Right atrium auricular region (tissue), 2 donors: Measurements from ENCODE around the gene SIX5. TPM values are rescaled to one million over a fixed set of nuclear protein-coding genes. Genes with fewer than 3 reads are reported as not detected.

Experiments used
- DNase-seq: peaks from one replicate; pipeline ENCODE4 v3.0.0-alpha.2; 2019; ENCODE audit warnings: low spot score
- H3K27ac ChIP-seq, 2 donors: fragments of 200-600 bp; sonication (generic); 1 replicate in 1 of 2; 2 replicates in 1 of 2; pipeline ENCODE4 v1.5.1; 2016 to 2019
- H3K27me3 ChIP-seq, 2 donors: fragments of 200-600 bp; sonication (generic); one replicate each; pipeline versions ENCODE4 v1.5.1 to v1.6.0; 2017 to 2019
- H3K36me3 ChIP-seq: fragments of 200-600 bp; sonication (generic); one replicate; pipeline ENCODE4 v1.5.1; 2016
- H3K4me1 ChIP-seq, 2 donors: fragments of 200-600 bp; sonication (generic); one replicate each; pipeline versions ENCODE4 v1.5.1 to v1.6.0; 2017 to 2019
- H3K4me3 ChIP-seq, 2 donors: fragments of 200-600 bp; sonication (generic); 1 replicate in 1 of 2; 2 replicates in 1 of 2; pipeline ENCODE4 v1.5.1; 2017 to 2019; ENCODE audit warnings: mild to moderate bottlenecking in 1 of 2, moderate library complexity in 1 of 2
- H3K9me3 ChIP-seq, 2 donors: fragments of 200-600 bp; sonication (generic); one replicate each; pipeline ENCODE4 v1.5.1; 2019
- total RNA-seq, 2 donors: library from RNA; depleted of rRNA; stranded (reverse); fragments of >200 nt; gene quantifications; one replicate each; pipeline ENCODE4 v1.1.0, GENCODE V29; 2016
- TF ChIP-seq, protein P1 (sequence below), 2 donors: fragments of 200-600 bp; sonication (generic); IDR thresholded peaks; one replicate each; pipeline ENCODE4 v1.5.1; 2019; ENCODE audit warnings: antibody characterized with exemption in 2 of 2

The SIX5 gene
- total RNA-seq, 2 donors from 2014 or later = 9.3 to 18.6 TPM

DNA sequence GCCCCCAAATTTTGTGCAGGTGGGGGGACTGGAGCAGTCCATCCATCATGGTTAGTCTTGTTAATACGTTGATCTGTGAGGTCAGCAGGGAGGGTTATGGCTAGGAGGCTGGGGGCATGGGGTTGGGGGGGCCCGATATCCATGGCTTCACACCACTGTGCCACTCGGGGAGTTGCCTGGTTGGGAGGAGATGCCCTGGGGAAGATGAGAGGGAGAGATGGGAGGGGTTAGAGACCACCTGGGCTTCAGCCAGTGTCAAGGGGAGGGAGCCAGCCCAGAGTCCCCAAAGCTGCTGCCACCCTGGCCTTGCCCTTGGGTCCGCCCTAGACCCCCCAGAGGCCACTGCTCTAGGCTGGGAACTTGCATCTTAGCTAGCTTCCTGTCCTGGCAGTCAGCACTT lies 15.0 kb upstream of the SIX5 start:
- Histone ChIP-seq H3K9me3 (no peaks in the 10 kb centered on the region), H3K27me3 (no peaks in the 10 kb centered on the region), H3K36me3 (peaks cover 34% of the 10 kb centered on the region), H3K4me3 (no peak overlapping the region), H3K27ac (peak overlapping the region; percentile 93 to 95), H3K4me1 (peaks cover 0 to 90% of the 10 kb centered on the region in 2 donors)
- TF ChIP-seq, protein P1, sequence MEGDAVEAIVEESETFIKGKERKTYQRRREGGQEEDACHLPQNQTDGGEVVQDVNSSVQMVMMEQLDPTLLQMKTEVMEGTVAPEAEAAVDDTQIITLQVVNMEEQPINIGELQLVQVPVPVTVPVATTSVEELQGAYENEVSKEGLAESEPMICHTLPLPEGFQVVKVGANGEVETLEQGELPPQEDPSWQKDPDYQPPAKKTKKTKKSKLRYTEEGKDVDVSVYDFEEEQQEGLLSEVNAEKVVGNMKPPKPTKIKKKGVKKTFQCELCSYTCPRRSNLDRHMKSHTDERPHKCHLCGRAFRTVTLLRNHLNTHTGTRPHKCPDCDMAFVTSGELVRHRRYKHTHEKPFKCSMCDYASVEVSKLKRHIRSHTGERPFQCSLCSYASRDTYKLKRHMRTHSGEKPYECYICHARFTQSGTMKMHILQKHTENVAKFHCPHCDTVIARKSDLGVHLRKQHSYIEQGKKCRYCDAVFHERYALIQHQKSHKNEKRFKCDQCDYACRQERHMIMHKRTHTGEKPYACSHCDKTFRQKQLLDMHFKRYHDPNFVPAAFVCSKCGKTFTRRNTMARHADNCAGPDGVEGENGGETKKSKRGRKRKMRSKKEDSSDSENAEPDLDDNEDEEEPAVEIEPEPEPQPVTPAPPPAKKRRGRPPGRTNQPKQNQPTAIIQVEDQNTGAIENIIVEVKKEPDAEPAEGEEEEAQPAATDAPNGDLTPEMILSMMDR (IDR thresholded peaks at IDR 0.05) = no peak
- no peak for DNase-seq

DNA sequence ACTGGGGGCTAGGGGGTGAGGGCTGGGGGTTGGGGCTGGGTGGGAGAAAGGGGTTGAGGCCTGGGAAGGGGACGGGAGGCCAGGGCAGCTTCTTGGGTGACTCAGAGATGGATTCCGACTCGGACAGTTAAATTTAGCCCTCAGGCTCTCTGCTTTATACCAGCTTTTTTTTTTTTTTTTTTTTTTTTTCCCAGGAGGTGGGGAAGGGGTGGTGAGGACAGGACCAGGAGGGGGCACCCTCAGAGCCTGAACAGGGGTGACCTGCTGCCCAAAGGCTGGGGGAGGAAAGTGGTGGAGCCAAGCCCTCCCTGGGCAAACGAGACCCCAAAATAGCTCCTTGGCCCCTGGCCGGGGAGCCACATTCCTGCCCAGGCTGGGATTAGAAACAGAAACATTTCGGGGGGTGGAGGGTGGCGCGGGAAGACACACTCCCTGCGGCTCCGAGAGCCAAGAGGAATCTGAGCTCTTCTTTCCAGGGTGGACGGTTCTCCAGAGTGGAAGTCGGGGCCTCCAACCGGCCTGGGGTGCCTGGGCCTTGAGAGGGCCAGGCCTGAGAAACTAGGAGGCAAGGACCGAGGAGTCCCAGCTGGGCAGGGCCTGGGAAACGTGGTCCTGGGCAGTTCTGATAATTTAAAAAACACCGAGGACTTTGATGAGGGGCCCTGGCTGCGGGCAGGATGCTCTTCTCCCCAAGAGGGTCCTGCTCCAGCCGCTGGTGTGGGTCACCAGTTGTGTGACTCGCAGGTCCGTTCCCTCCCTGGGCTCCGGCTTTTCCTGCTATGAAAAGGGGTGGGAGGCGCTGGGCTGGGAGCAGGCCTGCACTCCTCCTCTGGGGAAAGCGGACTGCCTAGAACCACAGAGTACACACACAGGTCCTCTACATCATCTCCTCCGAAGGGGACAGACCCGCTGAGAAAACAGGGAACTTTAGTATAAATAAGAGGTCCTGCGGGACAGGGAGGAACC lies 14.1 kb upstream of the SIX5 start:
- peaks cover 37% of the 10 kb centered on the region for H3K36me3 ChIP-seq
- DNase-seq = peak; percentile 80
- TF ChIP-seq, protein P1 (IDR thresholded peaks at IDR 0.05) = no peak
- H3K4me1 ChIP-seq = peaks cover 0 to 86% of the 10 kb centered on the region in 2 donors
- H3K9me3 ChIP-seq = no peaks in the 10 kb centered on the region
- H3K27me3 ChIP-seq = no peaks in the 10 kb centered on the region
- peak overlapping the region; percentile 93 to 95 for H3K27ac ChIP-seq
- H3K4me3 ChIP-seq = peak overlapping the region; percentile 62 to 71

DNA sequence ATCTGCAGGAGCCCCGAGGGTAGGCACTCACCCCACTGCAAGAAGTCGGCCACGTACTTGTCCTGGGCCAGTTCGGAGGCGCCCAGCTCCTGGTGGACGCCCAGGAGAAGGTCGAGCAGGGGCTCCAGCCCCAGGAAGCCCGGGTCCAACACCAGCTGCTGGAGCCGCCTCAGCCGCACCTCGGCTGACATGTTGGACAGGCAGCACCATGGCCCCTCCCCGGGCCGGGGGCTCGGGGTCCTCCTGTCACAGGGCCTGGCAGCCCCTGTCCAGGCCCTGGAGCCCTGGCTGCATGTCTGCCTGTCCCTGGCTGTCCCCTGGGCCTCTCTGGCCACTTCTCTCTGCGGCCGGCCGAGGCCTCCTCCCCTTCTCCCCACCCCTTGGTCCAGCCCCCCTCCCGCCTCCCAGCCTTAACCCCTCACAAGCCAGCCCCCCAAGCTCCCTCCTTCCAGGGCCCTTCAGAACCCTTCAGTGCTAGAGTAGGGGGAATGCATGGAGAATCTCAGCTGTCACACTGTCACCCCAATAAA lies 13.2 kb upstream of the SIX5 start, which contains the start of gene DMPK:
TSS of gene DMPK (minus strand) at position 329 of the 530 bp plus-strand sequence. CDS start at position 191, 138 bp downstream.
- Histone ChIP-seq H3K27me3 (no peaks in the 10 kb centered on the region), H3K4me1 (peaks cover 0 to 82% of the 10 kb centered on the region in 2 donors), H3K36me3 (peaks cover 43% of the 10 kb centered on the region), H3K27ac (peak within 1 kb of the TSS; percentile 93 to 95), H3K9me3 (no peaks in the 10 kb centered on the region), H3K4me3 (peak within 1 kb of the TSS; percentile 62 to 71)
- TF ChIP-seq, protein P1 (IDR thresholded peaks at IDR 0.05) = no peak
- no peak for DNase-seq

DNA sequence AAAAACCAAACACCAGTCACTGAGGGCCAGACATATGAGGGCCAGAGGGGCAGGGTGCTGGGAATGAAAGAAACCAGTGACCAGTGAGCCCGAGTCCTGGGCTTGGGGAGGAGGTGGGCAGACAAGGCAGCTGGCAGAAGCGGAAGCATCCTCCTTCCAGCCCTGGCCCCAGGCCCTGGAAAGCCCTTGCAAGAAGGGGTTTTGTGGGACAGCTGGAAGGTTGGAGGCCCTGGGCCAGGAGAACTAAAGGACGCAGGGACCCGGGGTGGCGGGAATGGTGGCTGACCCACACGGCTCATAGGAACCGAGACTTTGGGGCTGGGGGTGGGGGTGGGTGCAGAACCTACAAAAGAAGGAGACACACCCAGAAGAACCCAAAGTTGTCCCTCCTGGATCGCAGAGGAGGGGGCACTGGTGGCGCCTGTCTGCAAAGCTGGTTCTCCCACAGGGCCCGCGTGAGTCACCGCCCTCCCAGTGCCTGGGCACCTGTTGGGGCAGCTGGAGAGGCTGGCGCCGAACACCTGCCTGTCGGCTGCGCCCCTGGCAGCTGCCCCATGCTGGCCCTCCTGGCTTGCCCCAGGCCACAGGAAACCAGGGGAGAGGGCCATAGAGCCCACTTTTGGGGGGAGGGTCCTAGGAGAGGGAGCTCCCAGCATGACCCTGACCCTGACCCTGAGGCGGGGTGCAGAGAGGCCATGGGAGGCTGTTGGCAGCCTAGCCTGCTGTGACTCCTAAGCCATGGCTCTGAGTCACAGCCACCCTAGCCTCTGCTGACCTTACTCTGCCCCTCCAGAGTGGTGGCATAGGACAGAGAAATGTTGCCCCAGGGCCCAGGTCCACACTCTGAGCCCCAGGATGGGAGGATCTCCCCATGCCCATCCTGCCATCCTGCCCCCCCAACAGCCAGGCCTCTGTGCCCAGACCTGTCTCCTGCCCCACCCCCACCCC lies 12.4 kb upstream of the SIX5 start:
- peaks cover 0 to 80% of the 10 kb centered on the region in 2 donors for H3K4me1 ChIP-seq
- no peak for DNase-seq

More for the DNA sequence above, 12.4 kb upstream of the SIX5 start:
- H3K36me3 ChIP-seq = peaks cover 43% of the 10 kb centered on the region
- H3K27me3 ChIP-seq = no peaks in the 10 kb centered on the region
- H3K4me3 ChIP-seq = peak overlapping the region; percentile 62 to 71
- no peaks in the 10 kb centered on the region for H3K9me3 ChIP-seq
- peak overlapping the region; percentile 93 to 95 for H3K27ac ChIP-seq
- TF ChIP-seq, protein P1 (IDR thresholded peaks at IDR 0.05) = no peak
